ENCODE results near the gene HTR2B.

DNA sequence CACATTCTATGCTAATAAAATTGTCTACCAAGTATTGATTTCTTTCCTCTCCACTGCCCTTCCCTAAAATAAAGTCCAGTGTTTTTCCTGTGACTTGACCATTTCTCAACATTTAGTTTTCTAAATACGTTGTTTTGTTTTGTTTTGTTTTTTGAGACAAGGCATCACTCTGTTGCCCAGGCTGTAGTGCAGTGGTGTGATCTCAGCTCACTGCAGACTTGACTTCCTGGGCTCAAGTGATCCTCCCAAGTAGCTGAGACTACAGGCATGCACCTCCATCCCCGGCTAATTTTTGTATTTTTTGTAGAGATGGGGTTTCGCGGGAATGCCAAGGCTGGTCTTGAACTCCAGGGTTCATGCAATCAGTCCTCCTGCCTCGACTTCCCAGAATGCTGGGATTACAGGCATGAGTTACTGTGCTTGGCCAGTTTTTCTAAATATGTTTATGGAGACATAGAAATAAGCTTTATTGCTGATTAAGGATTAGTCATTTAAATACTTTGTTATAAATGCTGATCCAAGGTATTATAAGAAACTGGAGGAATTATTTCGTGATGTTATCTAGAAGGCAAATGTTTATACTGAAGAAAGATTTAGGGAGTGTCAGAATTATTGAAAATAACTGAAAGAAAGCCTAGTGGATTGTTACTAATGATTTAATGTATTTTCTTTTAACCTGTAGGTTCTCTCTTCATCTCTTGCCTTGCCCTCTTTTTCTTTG lies 5.7 kb upstream of the HTR2B start:
- TF ChIP-seq POLR2A (IDR thresholded peaks at IDR 0.05) (no peak), POLR2AphosphoS5 (IDR thresholded peaks at IDR 0.05) (no peak)
- TF ChIP-seq, protein P1, sequence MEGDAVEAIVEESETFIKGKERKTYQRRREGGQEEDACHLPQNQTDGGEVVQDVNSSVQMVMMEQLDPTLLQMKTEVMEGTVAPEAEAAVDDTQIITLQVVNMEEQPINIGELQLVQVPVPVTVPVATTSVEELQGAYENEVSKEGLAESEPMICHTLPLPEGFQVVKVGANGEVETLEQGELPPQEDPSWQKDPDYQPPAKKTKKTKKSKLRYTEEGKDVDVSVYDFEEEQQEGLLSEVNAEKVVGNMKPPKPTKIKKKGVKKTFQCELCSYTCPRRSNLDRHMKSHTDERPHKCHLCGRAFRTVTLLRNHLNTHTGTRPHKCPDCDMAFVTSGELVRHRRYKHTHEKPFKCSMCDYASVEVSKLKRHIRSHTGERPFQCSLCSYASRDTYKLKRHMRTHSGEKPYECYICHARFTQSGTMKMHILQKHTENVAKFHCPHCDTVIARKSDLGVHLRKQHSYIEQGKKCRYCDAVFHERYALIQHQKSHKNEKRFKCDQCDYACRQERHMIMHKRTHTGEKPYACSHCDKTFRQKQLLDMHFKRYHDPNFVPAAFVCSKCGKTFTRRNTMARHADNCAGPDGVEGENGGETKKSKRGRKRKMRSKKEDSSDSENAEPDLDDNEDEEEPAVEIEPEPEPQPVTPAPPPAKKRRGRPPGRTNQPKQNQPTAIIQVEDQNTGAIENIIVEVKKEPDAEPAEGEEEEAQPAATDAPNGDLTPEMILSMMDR (IDR thresholded peaks at IDR 0.05), result no peak
